Measurements from ENCODE around the gene NRF1.

- no peak for TF ChIP-seq CTCF (IDR thresholded peaks at IDR 0.05 in 2 of 3, conservative IDR thresholded peaks at IDR 0.05 in 1 of 3; ENCODE audit: borderline replicate concordance in 1 of 3, insufficient read depth in 1 of 3, low read depth in 2 of 3, low read length in 2 of 3)
- TF ChIP-seq RAD21 (IDR thresholded peaks at IDR 0.05; ENCODE audit: low read depth): no peak
Observed at GRCh38 chr7:129796186-129796775, 184.8 kb downstream of the NRF1 start.
